Activated CD4-positive, alpha-beta memory T cell treated with anti-CD3 and anti-CD28 coated beads, Interleukin-2, amount 10 ng/mL, durations not matched to agents 7 days and 5 days (primary cell): ENCODE results near the gene HMGA1. TPM values are rescaled to one million over a fixed set of nuclear protein-coding genes. Genes with fewer than 3 reads are reported as not detected.

Experiments
- CTCF ChIA-PET: fragments of 350-600 bp; sonication (Branson Sonifier 250); formaldehyde crosslinking; loops from one replicate; lab custom pipeline; 2021; ENCODE audit warnings: antibody characterized with exemption, inconsistent platforms; lab: Charles Lee
- POLR2A ChIA-PET: fragments of 350-600 bp; sonication (Branson Sonifier 250); formaldehyde crosslinking; loops from one replicate; lab custom pipeline; 2021; ENCODE audit warnings: antibody characterized with exemption; lab: Charles Lee
- DNase-seq: peaks from one replicate; pipeline ENCODE4 v3.0.0-alpha.2; 2020
- H3K27ac Mint-ChIP-seq: one replicate; pipeline ENCODE4 v1.8.0; 2021; ENCODE audit warnings: mild to moderate bottlenecking, mixed read lengths
- H3K27me3 Mint-ChIP-seq: one replicate; pipeline ENCODE4 v1.8.0; 2021; ENCODE audit warnings: mixed read lengths
- H3K36me3 Mint-ChIP-seq: one replicate; pipeline ENCODE4 v1.8.0; 2021; ENCODE audit warnings: low read depth, mixed read lengths
- H3K4me1 Mint-ChIP-seq: one replicate; pipeline ENCODE4 v1.8.0; 2021; ENCODE audit warnings: mixed read lengths
- H3K4me3 Mint-ChIP-seq: one replicate; pipeline ENCODE4 v1.8.0; 2021; ENCODE audit warnings: mild to moderate bottlenecking, mixed read lengths
- H3K9me3 Mint-ChIP-seq: one replicate; pipeline ENCODE4 v1.8.0; 2021; ENCODE audit warnings: mixed read lengths
- total RNA-seq, 2 experiments: library from RNA; stranded (reverse); gene quantifications; one replicate each; pipeline ENCODE4 v1.2.3, GENCODE V29; 2021

HMGA1 gene
- total RNA-seq, 2 experiments from 2014 or later = 269 to 282 TPM

- Mint-ChIP-seq H3K27me3 (no peaks in the 10 kb centered on the region), H3K27ac (no peak overlapping the region), H3K4me3 (no peak overlapping the region), H3K9me3 (no peaks in the 10 kb centered on the region), H3K36me3 (no peaks in the 10 kb centered on the region), H3K4me1 (peaks cover 35% of the 10 kb centered on the region)
- no peak for DNase-seq
- ChIA-PET CTCF (interaction anchor here (1.2 kb wide), 1 partner anchor 22 kb away, joined by 3 read pairs; the partner anchor contains the start of gene SMIM29), POLR2A (interaction anchor here (2.4 to 4.5 kb wide), 2 partner anchors 10 to 22 kb away, joined by 7 to 41 read pairs; partner anchors contain the start of genes HMGA1 and SMIM29)
Observed at GRCh38 chr6:34226731-34227586, 9.7 kb upstream of the HMGA1 start.

- POLR2A ChIA-PET = interaction anchor here (2.4 to 4.5 kb wide), 2 partner anchors 9 to 21 kb away, joined by 7 to 41 read pairs; partner anchors contain the start of genes HMGA1 and SMIM29
- CTCF ChIA-PET = no interaction called here
- H3K27ac Mint-ChIP-seq = no peak overlapping the region
- H3K9me3 Mint-ChIP-seq = no peaks in the 10 kb centered on the region
- no peaks in the 10 kb centered on the region for H3K27me3 Mint-ChIP-seq
- H3K4me3 Mint-ChIP-seq = no peak overlapping the region
- no peaks in the 10 kb centered on the region for H3K36me3 Mint-ChIP-seq
- H3K4me1 Mint-ChIP-seq = peaks cover 34% of the 10 kb centered on the region
- no peak for DNase-seq
Observed at GRCh38 chr6:34227761-34228421, 8.8 kb upstream of the HMGA1 start.

DNA sequence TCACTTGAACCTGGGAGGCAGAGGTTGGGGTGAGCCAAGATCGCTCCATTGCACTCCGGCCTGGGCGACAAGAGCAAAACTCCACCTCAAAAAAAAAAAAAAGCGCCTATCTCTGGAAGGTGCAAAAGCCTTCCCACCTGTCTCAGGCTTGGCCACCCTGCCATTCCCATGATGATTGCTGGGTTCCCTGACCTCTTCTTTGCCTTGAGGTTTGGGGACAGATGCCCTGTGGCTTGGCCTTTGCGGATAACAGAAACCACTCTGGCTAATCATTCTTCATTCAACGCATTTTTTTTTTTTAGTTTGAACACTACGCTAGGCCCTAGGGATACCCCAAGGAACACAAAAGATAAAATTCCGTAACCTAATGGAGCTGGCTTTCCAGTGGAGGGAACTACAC lies 6.8 kb upstream of the HMGA1 start:
- DNase-seq = no peak
- no peak overlapping the region for H3K4me3 Mint-ChIP-seq
- CTCF ChIA-PET = no interaction called here
- POLR2A ChIA-PET = interaction anchor here (1.1 to 1.2 kb wide), 3 partner anchors 18 to 196 kb away, joined by 3 read pairs; partner anchors contain the start of gene RPS10
- H3K9me3 Mint-ChIP-seq = no peaks in the 10 kb centered on the region
- H3K36me3 Mint-ChIP-seq = no peaks in the 10 kb centered on the region
- H3K27me3 Mint-ChIP-seq = no peaks in the 10 kb centered on the region
- H3K4me1 Mint-ChIP-seq = peaks cover 23% of the 10 kb centered on the region
- no peak overlapping the region for H3K27ac Mint-ChIP-seq

DNA sequence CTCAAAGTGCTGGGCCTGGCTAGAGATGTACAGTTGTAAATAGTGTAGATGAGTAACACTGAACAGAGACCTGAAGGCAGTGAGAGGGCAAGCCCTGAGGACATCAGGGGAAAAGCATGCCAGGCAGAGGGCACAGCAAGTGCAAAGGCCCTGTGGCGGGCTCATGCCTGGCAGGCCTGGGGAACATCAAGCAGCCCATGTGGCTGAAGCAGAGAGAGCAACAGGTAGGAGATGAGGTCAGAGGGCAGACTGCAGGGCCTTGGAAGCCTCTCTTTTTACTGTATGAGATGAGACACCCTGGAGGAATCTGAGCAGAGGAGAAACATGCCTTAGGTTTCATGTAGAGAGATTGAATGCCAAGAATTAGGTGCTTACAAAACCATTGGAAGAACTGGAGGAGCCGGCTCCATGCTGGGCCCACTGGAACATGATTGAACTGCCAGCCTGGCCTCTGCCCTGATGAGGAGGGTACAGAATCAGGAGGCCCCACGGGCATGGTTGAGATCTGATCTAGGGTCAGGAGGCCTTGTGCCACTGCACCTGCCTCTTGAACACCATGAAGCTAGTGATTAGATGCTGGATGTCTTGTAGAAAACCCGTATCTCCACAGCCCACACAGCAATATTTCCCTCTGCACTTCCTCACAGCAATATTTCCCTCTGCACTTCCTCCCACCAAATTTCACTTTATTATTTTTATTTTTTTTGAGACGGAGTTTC lies 5.9 kb upstream of the HMGA1 start:
- no peaks in the 10 kb centered on the region for H3K27me3 Mint-ChIP-seq
- peaks cover under 1% of the 10 kb centered on the region for H3K36me3 Mint-ChIP-seq
- ChIA-PET CTCF (no interaction called here), POLR2A (interaction anchor here (0.9 kb wide), 1 partner anchor 19 kb away, joined by 3 read pairs; no protein-coding TSS in a partner anchor)
- no peaks in the 10 kb centered on the region for H3K9me3 Mint-ChIP-seq
- no peak overlapping the region for H3K27ac Mint-ChIP-seq
- no peak for DNase-seq
- H3K4me3 Mint-ChIP-seq = no peak overlapping the region
- peaks cover 23% of the 10 kb centered on the region for H3K4me1 Mint-ChIP-seq

DNA sequence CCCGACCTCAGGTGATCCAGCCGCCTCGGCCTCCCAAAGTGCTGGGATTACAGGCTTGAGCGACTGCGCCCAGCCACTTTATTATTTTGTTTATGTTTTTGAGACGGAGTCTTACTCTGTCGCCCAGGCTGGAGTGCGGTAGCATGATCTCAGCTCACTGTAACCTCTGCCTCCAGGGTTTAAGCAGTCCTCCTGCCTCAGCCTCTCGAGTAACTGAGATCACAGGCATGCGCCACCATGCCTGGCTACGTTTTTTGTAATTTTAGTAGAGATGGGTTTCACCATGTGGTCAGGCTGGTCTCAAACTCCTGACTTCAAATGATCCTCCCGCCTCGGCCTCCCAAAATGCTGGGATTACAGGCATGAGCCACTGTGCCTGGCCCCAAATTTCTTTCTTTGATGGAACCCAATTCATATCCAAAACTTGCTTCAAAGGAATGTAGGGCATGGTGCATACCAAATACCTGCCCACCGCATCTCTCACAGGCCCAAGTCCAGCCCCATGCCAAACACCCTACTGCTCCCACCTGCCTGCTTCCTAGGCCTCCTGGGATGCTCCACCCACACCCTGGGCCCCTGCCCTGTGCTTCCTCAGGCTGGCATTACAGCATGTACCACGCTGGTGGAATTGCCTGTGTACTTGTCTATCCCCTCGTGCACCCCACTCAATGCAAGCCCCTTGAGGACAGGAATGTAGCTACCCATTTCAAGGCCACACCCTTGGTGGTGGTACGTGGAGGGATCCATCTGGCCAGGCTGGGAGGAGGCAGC lies 4.9 kb upstream of the HMGA1 start:
- CTCF ChIA-PET = no interaction called here
- no peak overlapping the region for H3K4me3 Mint-ChIP-seq
- no peaks in the 10 kb centered on the region for H3K27me3 Mint-ChIP-seq
- peaks cover 25% of the 10 kb centered on the region for H3K4me1 Mint-ChIP-seq
- DNase-seq = no peak
- H3K27ac Mint-ChIP-seq = no peak overlapping the region
- POLR2A ChIA-PET = interaction anchor here (1.5 to 2.8 kb wide), 2 partner anchors 8 to 16 kb away, joined by 4 to 16 read pairs; partner anchors contain the start of gene SMIM29
- no peaks in the 10 kb centered on the region for H3K9me3 Mint-ChIP-seq
- peaks cover 6% of the 10 kb centered on the region for H3K36me3 Mint-ChIP-seq

DNA sequence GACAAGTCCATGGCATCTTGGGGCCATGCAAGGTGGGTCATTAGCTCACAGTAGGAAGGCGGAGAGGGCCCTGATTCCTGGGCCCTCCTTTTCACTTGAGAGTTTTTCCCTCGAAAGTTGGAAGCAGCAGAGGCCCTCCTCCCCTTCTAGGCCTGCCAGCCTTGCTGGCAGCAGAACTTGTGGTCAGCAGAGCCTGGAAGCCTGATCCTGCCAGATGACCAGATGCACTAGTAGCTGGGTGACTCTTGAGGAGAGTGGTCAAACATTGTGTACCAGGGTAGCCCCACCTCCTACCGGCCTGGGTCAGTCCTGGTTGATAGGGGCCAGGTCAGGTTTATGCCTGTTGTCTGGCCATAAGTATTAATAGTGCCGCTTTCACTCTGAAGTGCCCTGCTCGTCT lies 3.8 kb upstream of the HMGA1 start:
- no peak overlapping the region for H3K27ac Mint-ChIP-seq
- peaks cover 7% of the 10 kb centered on the region for H3K36me3 Mint-ChIP-seq
- CTCF ChIA-PET = no interaction called here
- no peaks in the 10 kb centered on the region for H3K27me3 Mint-ChIP-seq
- DNase-seq = no peak
- no peaks in the 10 kb centered on the region for H3K9me3 Mint-ChIP-seq
- no peak overlapping the region for H3K4me3 Mint-ChIP-seq
- H3K4me1 Mint-ChIP-seq = peaks cover 16% of the 10 kb centered on the region
- POLR2A ChIA-PET = interaction anchor here (1.5 to 2.8 kb wide), 2 partner anchors 9 to 15 kb away, joined by 4 to 16 read pairs; partner anchors contain the start of gene SMIM29

DNA sequence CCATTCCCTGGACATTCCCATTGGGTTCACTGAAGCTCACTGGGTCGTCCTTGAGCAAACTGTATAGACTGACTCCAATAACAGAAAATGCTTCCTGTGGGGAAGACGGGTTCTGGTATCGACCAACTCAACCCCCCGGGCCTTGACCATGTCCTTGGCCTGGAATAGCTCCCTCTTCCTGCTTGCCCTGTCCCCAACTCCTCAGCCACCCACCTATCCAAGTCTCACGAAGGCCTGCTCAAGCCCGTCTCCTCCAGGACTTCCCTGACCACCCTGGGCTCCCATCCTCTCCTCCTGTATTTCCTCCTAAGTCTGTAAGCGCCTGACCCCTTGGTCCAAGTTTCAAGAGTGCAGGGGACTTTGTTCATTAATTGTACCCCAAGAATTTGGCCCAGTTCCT lies 2.8 kb upstream of the HMGA1 start:
- Mint-ChIP-seq H3K4me1 (peaks cover 22% of the 10 kb centered on the region), H3K4me3 (no peak overlapping the region), H3K9me3 (no peaks in the 10 kb centered on the region), H3K27ac (peak overlapping the region; percentile 2), H3K36me3 (peaks cover 14% of the 10 kb centered on the region), H3K27me3 (no peaks in the 10 kb centered on the region)
- DNase-seq = no peak
- ChIA-PET CTCF (interaction anchor here (0.9 to 1.4 kb wide), 2 partner anchors 15 to 70 kb away, joined by 3 to 5 read pairs; partner anchors contain the start of gene SMIM29), POLR2A (interaction anchor here (1.0 to 2.8 kb wide), 2 partner anchors 10 to 181 kb away, joined by 4 to 16 read pairs; no protein-coding TSS in a partner anchor)

DNA sequence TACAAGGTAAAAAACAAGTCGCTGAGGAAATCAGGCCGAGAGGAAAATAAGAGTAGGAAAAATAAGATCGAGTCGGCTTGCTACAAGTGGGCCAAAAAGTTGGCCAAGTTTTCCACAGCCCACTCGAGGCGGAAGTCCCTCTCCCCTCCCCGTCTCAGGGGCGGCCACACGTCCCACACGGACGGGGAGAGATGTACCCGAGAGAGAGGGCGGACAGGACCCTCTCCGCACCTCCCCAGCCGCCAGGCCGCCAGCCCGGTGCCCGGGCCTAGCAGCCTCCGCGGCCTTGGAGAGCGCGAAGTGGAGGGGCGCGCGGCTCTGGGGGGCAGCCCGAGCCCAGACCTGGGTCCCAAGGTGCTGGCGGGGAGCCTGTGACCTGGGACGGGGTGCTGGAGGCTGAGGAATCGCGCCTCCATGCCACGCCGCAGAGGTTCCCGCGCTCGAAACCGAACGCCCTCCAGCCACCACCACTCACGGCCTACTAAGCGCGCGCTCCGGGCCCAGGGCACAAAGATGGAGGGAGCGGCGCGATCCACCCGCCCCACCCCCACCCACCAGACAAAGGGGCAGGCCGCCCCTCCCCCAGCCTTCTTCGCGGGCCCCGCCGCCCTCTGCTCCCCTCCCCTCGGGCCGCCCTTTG lies 1.9 kb upstream of the HMGA1 start:
- CTCF ChIA-PET = interaction anchor here (1.4 kb wide), 1 partner anchor 15 kb away, joined by 5 read pairs; the partner anchor contains the start of gene SMIM29
- Mint-ChIP-seq H3K4me1 (peaks cover 22% of the 10 kb centered on the region), H3K27ac (no peak overlapping the region), H3K4me3 (peak overlapping the region; percentile 54), H3K9me3 (no peaks in the 10 kb centered on the region), H3K36me3 (peaks cover 14% of the 10 kb centered on the region), H3K27me3 (no peaks in the 10 kb centered on the region)
- POLR2A ChIA-PET = no interaction called here
- no peak for DNase-seq

GRCh38 chr6:34235307-34236130 lies 1.2 kb upstream of the HMGA1 start:
- ChIA-PET CTCF (interaction anchor here (1.0 to 1.9 kb wide), 3 partner anchors 11 to 179 kb away, joined by 4 to 13 read pairs (median 5); partner anchors contain the start of gene SMIM29), POLR2A (interaction anchor here (0.8 to 2.6 kb wide), 13 partner anchors 9 to 1263 kb away, joined by 3 to 47 read pairs (median 9); partner anchors contain the start of genes RPS10 and SMIM29)
- Mint-ChIP-seq H3K36me3 (peaks cover 22% of the 10 kb centered on the region), H3K27me3 (no peaks in the 10 kb centered on the region), H3K9me3 (no peaks in the 10 kb centered on the region), H3K4me3 (peak overlapping the region; percentile 85), H3K27ac (peak overlapping the region; percentile 88), H3K4me1 (peaks cover 30% of the 10 kb centered on the region)
- DNase-seq = peak; percentile 66

GRCh38 chr6:34236131-34236442 lies 586 bp upstream of the HMGA1 start:
- Mint-ChIP-seq H3K27ac (peak overlapping the region; percentile 88), H3K9me3 (no peaks in the 10 kb centered on the region), H3K4me1 (peaks cover 35% of the 10 kb centered on the region), H3K4me3 (peak overlapping the region; percentile 85), H3K27me3 (no peaks in the 10 kb centered on the region), H3K36me3 (peaks cover 27% of the 10 kb centered on the region)
- DNase-seq = peak; percentile 58
- ChIA-PET CTCF (interaction anchor here (1.0 to 1.9 kb wide), 4 partner anchors 12 to 179 kb away, joined by 4 to 13 read pairs (median 4); partner anchors contain the start of gene SMIM29), POLR2A (interaction anchor here (0.6 to 2.6 kb wide), 17 partner anchors 9 to 1264 kb away, joined by 3 to 47 read pairs (median 5); partner anchors contain the start of genes RPS10, SMIM29, SNRPC and TAF11)
